ENCODE data around the gene IL16. TPM values are rescaled to one million over a fixed set of nuclear protein-coding genes. Genes with fewer than 3 reads are reported as not detected.
A peak's percentile ranks its signal among the peaks of the same experiment; 100 is the strongest.
"Not testable (repeated sequence)": the region's sequence is repeated elsewhere in the genome, so short reads cannot be mapped to it uniquely, and the experiment has no call there.

The IL16 gene
- total RNA-seq, 2 donors from 2014 or later = 32.3 to 84.1 TPM

DNA sequence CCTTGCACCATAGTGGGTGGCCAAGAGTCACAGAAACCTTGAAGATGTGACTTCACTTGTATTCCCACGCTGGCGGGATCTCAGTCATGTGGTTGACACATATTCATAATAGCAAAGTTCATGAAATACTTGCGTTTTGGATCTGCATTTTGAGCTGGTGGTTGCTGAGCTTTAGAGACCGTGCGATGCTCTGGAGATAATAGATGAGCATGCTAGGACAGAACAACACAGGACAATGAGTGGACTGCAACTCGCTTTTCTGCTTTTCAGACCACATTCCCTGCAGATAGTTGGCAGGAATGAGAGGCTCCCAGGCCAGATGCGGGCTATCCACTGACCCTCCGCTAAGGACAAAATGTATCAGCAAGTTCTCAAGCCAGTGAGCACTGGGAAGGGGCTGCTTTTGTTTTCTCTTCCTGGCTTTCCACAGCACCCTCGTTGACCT is 141.1 kb downstream of the IL16 start:
- no peaks in the 10 kb centered on the region for H3K9me3 Mint-ChIP-seq
- H3K4me1 Mint-ChIP-seq (ENCODE audit: low read depth in 2 of 2) = peaks cover 19 to 25% of the 10 kb centered on the region in 2 donors
- no peaks in the 10 kb centered on the region for H3K36me3 Mint-ChIP-seq
- H3K27me3 Mint-ChIP-seq = peaks cover 10 to 17% of the 10 kb centered on the region in 2 donors
- ATAC-seq = peak; percentile 81 to 88
- no peak for DNase-seq (ENCODE audit: low spot score)
- peak overlapping the region in 1 of 2 donors; percentile 36 for H3K27ac Mint-ChIP-seq
- peak overlapping the region; percentile 33 for H3K4me3 Mint-ChIP-seq

DNA sequence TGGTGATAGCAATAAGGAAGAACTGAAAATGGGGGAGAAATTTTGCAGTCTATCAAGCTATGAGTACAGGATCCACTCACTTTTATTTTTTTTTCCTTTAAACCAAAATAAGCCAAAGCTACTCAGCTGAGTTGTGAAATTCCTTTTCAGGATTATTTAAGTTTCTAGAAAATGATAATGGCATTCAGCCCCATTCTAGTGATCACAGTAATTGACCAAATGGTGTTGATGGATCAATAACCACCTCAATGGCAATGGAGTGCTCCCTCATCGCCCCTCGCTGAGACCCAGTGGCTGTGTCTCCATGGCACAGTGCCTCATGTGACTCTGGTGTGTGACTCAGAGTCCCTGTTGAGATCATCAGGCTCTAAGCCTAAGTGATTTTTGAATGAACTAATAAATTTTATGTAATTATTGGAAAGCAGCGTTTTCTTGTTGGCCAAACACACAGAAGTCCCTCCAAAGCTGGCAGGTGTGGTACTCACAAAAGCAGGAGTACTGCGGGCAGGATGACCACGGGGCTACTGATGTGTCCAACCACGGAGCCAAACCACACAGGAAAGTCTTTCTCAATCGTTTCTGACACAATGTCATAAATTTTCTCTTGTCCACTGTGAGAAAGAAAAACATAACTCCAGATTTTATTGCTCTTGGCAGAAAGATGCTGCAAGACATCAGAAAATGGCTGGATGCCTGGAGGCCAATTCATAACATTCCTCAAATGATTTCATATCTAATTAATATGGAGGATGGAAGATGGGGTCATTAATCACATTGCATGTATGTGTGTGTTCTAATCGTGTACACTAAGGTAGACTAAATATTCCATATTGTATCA is 141.7 kb downstream of the IL16 start:
- Mint-ChIP-seq H3K4me1 (ENCODE audit: low read depth in 2 of 2) (peaks cover 19 to 25% of the 10 kb centered on the region in 2 donors), H3K27ac (peak overlapping the region; percentile 36 to 48), H3K36me3 (no peaks in the 10 kb centered on the region), H3K9me3 (no peaks in the 10 kb centered on the region), H3K4me3 (peak overlapping the region; percentile 33), H3K27me3 (peaks cover 10 to 17% of the 10 kb centered on the region in 2 donors)
- DNase-seq (ENCODE audit: low spot score) (no peak), ATAC-seq (peak; percentile 56 to 63)

DNA sequence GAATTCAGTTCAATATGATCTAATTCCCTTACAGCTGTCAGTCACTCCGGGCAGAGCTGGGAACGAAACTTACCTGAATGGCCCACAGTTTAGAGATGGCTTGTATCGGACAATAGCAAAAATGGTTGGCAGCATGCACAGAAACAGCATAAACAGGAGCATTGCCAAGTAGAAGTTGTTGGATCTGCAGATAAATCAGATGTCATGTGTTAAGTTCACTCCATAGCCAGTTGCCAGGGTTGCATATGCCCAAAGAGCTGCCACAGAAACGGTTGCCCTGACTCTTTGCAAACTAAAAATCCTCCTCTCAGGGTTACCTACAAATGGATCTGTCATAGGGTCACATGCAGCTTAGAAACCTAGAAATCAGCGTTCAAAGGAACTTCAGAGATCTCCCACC is 142.6 kb downstream of the IL16 start:
- H3K36me3 Mint-ChIP-seq = no peaks in the 10 kb centered on the region
- no peak overlapping the region for H3K27ac Mint-ChIP-seq
- H3K27me3 Mint-ChIP-seq = peaks cover 10 to 22% of the 10 kb centered on the region in 2 donors
- no peaks in the 10 kb centered on the region for H3K9me3 Mint-ChIP-seq
- no peak for DNase-seq (ENCODE audit: low spot score)
- H3K4me3 Mint-ChIP-seq = no peak overlapping the region
- H3K4me1 Mint-ChIP-seq (ENCODE audit: low read depth in 2 of 2) = peaks cover 19 to 25% of the 10 kb centered on the region in 2 donors
- ATAC-seq = no peak

DNA sequence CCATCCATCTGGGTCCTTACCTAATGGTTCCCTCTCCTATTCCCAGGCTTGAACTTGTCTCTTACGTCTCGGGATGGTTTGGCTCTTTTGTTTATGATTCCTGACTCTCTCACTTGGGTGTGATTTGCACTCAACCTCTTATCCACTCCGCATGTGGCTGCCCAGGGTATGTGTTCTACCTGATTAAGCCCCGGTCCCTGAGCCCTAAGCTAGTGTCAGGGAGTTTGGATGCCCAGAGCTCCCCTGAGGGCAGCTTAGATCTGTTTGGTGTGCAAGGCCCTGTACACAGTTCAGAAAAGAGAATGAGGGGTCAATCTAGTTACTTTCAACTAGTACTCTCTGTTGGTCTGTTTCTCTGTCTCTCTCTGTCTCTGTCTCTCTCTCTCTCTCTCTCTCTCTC is 143.2 kb downstream of the IL16 start:
- DNase-seq (ENCODE audit: low spot score) (no peak), ATAC-seq (no peak)
- H3K27me3 Mint-ChIP-seq = peaks cover 10 to 22% of the 10 kb centered on the region in 2 donors
- H3K9me3 Mint-ChIP-seq = no peaks in the 10 kb centered on the region
- no peak overlapping the region for H3K27ac Mint-ChIP-seq
- no peaks in the 10 kb centered on the region for H3K36me3 Mint-ChIP-seq
- peaks cover 19 to 25% of the 10 kb centered on the region in 2 donors for H3K4me1 Mint-ChIP-seq (ENCODE audit: low read depth in 2 of 2)
- H3K4me3 Mint-ChIP-seq = no peak overlapping the region

DNA sequence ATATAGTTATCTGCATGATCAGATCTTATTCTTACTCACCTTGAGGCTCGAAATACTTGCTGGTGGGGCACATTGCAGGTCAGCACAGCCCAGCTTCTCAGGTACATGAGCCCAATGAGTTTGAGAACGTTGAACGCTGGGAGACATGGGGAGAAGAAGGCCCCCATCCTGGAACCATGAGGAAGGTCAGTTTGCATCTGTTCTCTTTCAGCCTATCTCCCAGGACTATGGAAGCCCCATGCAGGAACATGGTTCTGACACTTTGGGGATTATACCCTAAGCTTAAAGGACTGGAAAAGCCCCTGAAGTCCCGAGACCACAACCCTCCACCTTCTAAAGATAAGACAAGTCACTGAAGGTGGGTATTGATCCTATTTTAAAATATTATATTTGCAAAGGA is 144.7 kb downstream of the IL16 start:
- ATAC-seq (no peak), DNase-seq (ENCODE audit: low spot score) (no peak)
- H3K9me3 Mint-ChIP-seq = no peaks in the 10 kb centered on the region
- H3K4me3 Mint-ChIP-seq = no peak overlapping the region
- H3K36me3 Mint-ChIP-seq = no peaks in the 10 kb centered on the region
- H3K27me3 Mint-ChIP-seq = peaks cover 12 to 22% of the 10 kb centered on the region in 2 donors
- no peak overlapping the region for H3K27ac Mint-ChIP-seq
- H3K4me1 Mint-ChIP-seq (ENCODE audit: low read depth in 2 of 2) = peaks cover 19 to 25% of the 10 kb centered on the region in 2 donors

DNA sequence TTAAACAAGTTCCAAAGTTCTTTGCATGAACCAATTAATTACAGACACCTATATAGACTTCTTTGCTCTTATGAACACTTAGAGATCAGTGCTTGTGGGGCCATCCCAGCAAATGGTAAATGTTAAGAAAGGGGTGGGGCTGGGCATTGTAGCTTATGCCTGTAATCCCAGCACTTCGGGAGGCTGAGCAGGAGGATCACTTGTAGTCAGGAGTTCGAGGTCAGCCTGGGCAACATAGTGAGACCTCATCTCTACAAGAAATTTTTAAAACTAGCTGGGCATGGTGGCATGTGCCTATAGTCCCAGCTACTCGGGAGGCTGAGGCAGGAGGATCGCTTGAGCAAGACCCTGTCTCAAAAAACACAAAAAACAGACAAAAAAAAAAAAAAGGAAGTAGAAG is 146.7 kb downstream of the IL16 start:
- ATAC-seq (no peak), DNase-seq (ENCODE audit: low spot score) (no peak)
- peaks cover 15 to 22% of the 10 kb centered on the region in 2 donors for H3K27me3 Mint-ChIP-seq
- no peak overlapping the region for H3K27ac Mint-ChIP-seq
- H3K36me3 Mint-ChIP-seq = no peaks in the 10 kb centered on the region
- no peak overlapping the region for H3K4me3 Mint-ChIP-seq
- no peaks in the 10 kb centered on the region for H3K9me3 Mint-ChIP-seq
- peaks cover 11% of the 10 kb centered on the region in 2 donors for H3K4me1 Mint-ChIP-seq (ENCODE audit: low read depth in 2 of 2)

DNA sequence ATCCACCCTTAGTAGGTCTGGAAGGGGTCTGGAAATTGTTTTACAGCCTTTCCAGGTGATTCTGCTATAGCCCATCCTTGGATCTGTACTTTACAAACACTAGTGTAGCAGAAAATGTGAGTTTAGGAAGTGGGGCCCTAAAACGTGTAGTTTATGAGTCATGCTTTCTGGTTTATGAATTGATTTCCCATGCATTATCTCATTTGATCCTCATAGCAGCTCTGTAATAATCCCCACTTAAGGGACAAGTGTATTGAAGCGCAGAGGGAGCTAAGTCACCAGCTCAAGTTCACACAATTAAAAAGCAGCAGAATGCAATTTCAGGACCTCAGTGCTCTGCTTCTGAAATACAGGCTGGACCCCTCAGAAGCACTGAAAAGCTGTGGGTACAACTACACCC is 149.9 kb downstream of the IL16 start:
- DNase-seq (ENCODE audit: low spot score) (no peak), ATAC-seq (no peak)
- H3K27me3 Mint-ChIP-seq = peaks cover 5 to 9% of the 10 kb centered on the region in 2 donors
- no peak overlapping the region for H3K4me3 Mint-ChIP-seq
- H3K36me3 Mint-ChIP-seq = no peaks in the 10 kb centered on the region
- no peaks in the 10 kb centered on the region for H3K9me3 Mint-ChIP-seq
- H3K4me1 Mint-ChIP-seq (ENCODE audit: low read depth in 2 of 2) = no peaks in the 10 kb centered on the region
- no peak overlapping the region for H3K27ac Mint-ChIP-seq

DNA sequence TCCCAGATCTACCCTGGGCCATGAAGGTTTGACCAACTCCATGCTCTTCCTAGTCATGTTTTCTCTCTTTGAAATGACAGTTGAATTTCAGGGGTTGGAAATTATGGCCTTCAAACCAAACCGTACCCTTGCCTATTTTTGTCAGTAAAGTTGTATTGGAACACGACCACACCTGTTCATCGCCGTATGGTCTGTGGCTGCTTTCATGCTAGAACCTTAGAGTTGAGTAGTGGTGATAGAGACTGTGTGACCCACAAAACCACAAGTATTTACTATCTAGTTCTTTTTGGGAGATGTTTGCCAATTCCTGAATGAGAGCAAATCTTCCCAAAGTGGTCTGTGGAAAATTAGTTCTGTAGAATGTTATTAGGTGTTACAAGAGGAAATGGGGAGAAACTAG is 151.2 kb downstream of the IL16 start:
- H3K36me3 Mint-ChIP-seq = no peaks in the 10 kb centered on the region
- no peak overlapping the region for H3K27ac Mint-ChIP-seq
- H3K9me3 Mint-ChIP-seq = no peaks in the 10 kb centered on the region
- H3K4me1 Mint-ChIP-seq (ENCODE audit: low read depth in 2 of 2) = no peaks in the 10 kb centered on the region
- H3K4me3 Mint-ChIP-seq = no peak overlapping the region
- H3K27me3 Mint-ChIP-seq = peaks cover 5 to 9% of the 10 kb centered on the region in 2 donors
- ATAC-seq (no peak), DNase-seq (ENCODE audit: low spot score) (no peak)

DNA sequence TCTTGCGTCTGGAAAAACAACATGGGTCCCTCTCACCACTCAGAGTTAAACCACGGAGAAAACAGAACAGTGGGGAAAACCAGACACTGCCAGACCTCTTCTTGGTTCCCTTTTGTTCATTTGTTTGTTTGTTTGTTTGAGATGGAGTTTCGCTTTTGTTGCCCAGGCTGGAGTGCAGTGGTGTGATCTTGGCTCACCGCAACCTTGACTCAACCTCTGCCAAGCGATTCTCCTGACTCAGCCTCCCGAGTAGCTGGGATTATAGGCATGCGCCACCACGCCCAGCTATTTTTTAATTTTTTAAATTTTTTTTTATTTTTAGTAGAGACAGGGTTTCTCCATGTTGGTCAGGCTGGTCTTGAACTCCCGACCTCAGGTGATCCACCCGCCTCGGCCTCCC is 152.0 kb downstream of the IL16 start:
- H3K27ac Mint-ChIP-seq; H3K4me3 Mint-ChIP-seq; H3K27me3 Mint-ChIP-seq; H3K9me3 Mint-ChIP-seq; DNase-seq (ENCODE audit: low spot score); H3K4me1 Mint-ChIP-seq (ENCODE audit: low read depth in 2 of 2); ATAC-seq; H3K36me3 Mint-ChIP-seq: not testable (repeated sequence)

DNA sequence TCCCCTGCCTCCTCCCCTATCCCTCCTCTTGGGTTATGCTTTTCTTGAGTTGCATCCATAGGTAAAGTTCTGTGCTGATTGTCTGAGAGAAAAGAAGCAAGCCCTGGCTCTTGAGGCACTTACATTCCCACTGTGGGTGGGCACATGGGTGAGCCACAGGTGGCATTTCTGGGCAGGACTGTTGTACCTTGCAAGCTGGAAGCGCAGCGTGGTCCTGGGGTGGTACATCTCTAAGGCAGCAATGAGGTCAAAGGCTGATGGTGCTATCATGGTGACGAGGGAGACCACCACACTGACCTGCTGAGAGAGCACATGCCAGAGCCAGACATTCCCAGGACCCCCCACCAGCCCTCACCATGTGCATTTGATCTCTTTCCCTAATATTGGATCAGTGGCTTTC is 152.6 kb downstream of the IL16 start:
- Mint-ChIP-seq H3K4me1 (ENCODE audit: low read depth in 2 of 2) (no peaks in the 10 kb centered on the region), H3K27me3 (peaks cover 0 to 9% of the 10 kb centered on the region in 2 donors), H3K27ac (no peak overlapping the region), H3K36me3 (no peaks in the 10 kb centered on the region), H3K9me3 (no peaks in the 10 kb centered on the region), H3K4me3 (no peak overlapping the region)
- ATAC-seq (no peak), DNase-seq (ENCODE audit: low spot score) (no peak)

DNA sequence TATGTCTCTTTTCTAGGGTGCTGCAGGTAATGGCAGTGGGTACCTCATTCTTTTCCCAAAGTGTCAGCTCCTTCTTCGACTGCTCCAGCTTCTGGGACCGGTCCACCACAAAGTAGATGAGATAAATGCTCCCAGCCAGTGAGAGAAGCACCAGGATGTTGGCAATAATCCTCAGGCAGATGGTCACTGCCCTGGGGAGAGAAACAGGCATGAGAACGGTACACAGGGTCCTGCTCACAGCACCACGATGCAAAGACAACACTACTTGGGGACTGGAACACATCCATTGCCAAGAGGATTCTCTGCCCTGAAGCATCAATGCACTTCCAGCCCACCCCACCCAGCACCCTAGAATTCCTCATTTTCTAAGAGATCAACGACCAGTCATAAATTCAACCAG is 155.0 kb downstream of the IL16 start:
- ATAC-seq = no peak
- Mint-ChIP-seq H3K9me3 (no peaks in the 10 kb centered on the region), H3K4me3 (no peak overlapping the region), H3K27ac (no peak overlapping the region), H3K36me3 (no peaks in the 10 kb centered on the region), H3K4me1 (ENCODE audit: low read depth in 2 of 2) (no peaks in the 10 kb centered on the region), H3K27me3 (peaks cover 0 to 7% of the 10 kb centered on the region in 2 donors)
- no peak for DNase-seq (ENCODE audit: low spot score)

DNA sequence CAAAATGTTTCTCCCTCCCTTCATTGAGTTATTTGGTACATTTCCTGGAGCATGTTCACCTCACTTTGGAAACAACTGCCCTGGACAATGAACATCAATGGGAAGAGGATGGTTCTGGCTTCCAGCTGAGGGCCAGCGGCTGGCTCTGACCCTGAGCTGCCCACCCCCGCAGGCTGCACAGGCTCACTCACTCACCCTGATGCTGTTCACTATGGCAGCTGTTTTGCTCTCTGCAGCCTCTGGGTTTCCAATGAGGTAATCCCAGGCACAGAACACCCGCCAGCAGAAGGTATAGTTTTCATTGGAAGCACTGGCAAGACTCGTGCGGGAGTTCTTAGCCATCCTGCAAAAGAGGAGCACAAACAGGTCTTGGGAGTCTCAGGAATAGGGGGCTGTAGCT is 159.6 kb downstream of the IL16 start:
- Mint-ChIP-seq H3K4me3 (no peak overlapping the region), H3K4me1 (ENCODE audit: low read depth in 2 of 2) (no peaks in the 10 kb centered on the region), H3K27ac (no peak overlapping the region), H3K27me3 (peaks cover 8 to 9% of the 10 kb centered on the region in 2 donors), H3K36me3 (no peaks in the 10 kb centered on the region), H3K9me3 (no peaks in the 10 kb centered on the region)
- no peak for DNase-seq (ENCODE audit: low spot score)
- ATAC-seq = no peak

DNA sequence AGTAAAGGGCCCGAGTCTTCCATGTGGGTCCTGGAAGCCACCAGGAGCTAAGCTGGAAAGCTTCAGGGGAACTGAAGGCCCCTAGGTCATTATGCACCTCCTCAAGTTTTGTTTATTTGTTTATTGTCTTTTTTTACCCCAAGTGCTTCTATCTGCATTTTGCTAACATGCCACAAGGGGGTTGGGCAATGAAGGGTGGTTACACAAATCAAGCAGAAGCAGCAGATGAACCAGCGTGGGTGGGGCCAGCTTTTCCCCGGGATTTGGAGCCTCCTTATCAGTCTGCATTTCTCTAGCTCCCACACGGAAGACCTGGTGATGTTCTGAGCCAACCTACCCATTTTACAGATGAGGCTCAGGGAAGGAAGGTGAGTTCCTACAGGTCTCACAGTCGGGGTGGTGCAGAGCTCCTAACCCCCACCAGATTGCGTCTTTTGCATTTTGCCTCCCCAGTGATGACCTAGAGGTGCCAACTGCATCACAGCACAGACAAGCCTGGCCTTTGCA is 160.6 kb downstream of the IL16 start:
- Mint-ChIP-seq H3K9me3 (no peaks in the 10 kb centered on the region), H3K4me3 (no peak overlapping the region), H3K36me3 (no peaks in the 10 kb centered on the region), H3K27me3 (peaks cover 8 to 9% of the 10 kb centered on the region in 2 donors), H3K4me1 (ENCODE audit: low read depth in 2 of 2) (no peaks in the 10 kb centered on the region), H3K27ac (no peak overlapping the region)
- no peak for ATAC-seq
- no peak for DNase-seq (ENCODE audit: low spot score)

DNA sequence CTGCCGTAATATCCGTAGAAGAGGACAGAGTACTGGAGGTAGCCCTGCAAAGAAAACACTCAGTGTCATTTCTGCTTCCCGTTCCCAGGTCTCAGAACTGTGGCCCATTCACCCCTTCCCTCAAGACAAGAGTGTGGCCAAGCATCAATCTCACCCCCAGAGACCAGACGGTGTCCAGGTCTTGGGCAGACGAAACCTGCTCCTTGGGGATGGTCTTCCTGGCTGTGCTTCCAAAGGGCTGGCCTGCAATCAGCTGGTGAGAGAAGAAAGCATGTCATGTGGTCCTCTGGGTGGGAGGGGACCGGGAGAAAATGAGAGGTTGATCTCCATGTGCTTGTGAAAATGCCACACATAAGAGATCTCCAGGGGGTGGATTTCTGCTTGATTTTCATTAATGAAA is 161.6 kb downstream of the IL16 start:
- no peak overlapping the region for H3K27ac Mint-ChIP-seq
- no peaks in the 10 kb centered on the region for H3K4me1 Mint-ChIP-seq (ENCODE audit: low read depth in 2 of 2)
- DNase-seq (ENCODE audit: low spot score) = no peak
- H3K36me3 Mint-ChIP-seq = no peaks in the 10 kb centered on the region
- ATAC-seq = no peak
- H3K27me3 Mint-ChIP-seq = peaks cover 8 to 9% of the 10 kb centered on the region in 2 donors
- H3K4me3 Mint-ChIP-seq = no peak overlapping the region
- H3K9me3 Mint-ChIP-seq = no peaks in the 10 kb centered on the region

All from natural killer cell treated with Interleukin-12 subunit alpha and Interleukin-12 subunit beta and Interleukin-15 and Interleukin-18, amount 100 ng/mL, for 72 hours (primary cell).